Adrenal gland (tissue), 12 donors: ENCODE measurements around the gene COASY. TPM values are rescaled to one million over a fixed set of nuclear protein-coding genes. Genes with fewer than 3 reads are reported as not detected.

Experiments used
- DNase-seq, 7 donors: peaks; one replicate each; pipeline ENCODE4 v3.0.0-alpha.2; 2019 to 2020
- H3K27ac ChIP-seq, 5 donors: fragments of 200-600 bp; sonication (generic) in 4 of 5; 1 replicate in 3 of 5; 2 replicates in 2 of 5; pipeline versions ENCODE4 v1.5.1 to v1.8.0; 2016 to 2020; ENCODE audit warnings: mild to moderate bottlenecking in 1 of 5
- H3K27me3 ChIP-seq: fragments of 200-600 bp; 2 replicates; pipeline ENCODE4 v1.8.0; 2021
- H3K36me3 ChIP-seq, 2 donors: fragments of 200-600 bp; replicated peaks in 1 of 2; 1 replicate in 1 of 2; 2 replicates in 1 of 2; pipeline versions ENCODE4 v1.5.1 to v1.8.0; 2018 to 2022
- H3K4me1 ChIP-seq, 2 donors: fragments of 200-600 bp; replicated peaks in 1 of 2; 1 replicate in 1 of 2; 2 replicates in 1 of 2; pipeline versions ENCODE4 v1.5.1 to v1.8.0; 2018 to 2021
- H3K4me3 ChIP-seq, 4 donors: fragments of 200-600 bp; sonication (generic) in 3 of 4; one replicate each; pipeline ENCODE4 v1.5.1; 2016 to 2018
- H3K9me3 ChIP-seq, 3 donors: fragments of 200-600 bp; sonication (generic) in 1 of 3; replicated peaks in 1 of 3; 1 replicate in 2 of 3; 2 replicates in 1 of 3; pipeline versions ENCODE4 v1.5.1 to v1.8.0; 2016 to 2021
- CTCF ChIP-seq, 6 experiments: fragments of 450-650 bp in 4 of 6; fragments of 200-600 bp in 2 of 6; sonication (generic) in 1 of 6; IDR thresholded peaks; 1 replicate in 5 of 6; 2 replicates in 1 of 6; pipeline versions ENCODE4 v1.5.1 to v1.8.0; 2016 to 2021; ENCODE audit warnings: antibody characterized with exemption in 6 of 6, mild to moderate bottlenecking in 2 of 6, moderate library complexity in 1 of 6
- POLR2A ChIP-seq, 2 donors: fragments of 450-650 bp; IDR thresholded peaks; one replicate each; pipeline ENCODE4 v1.6.1; 2017; ENCODE audit warnings: antibody characterized with exemption in 2 of 2, mild to moderate bottlenecking in 2 of 2, moderate library complexity in 1 of 2
- WGBS, 4 donors: extraction: QIAGEN DNeasy Blood & Tissue Kit in 2 of 4; methylation state at CpG; one replicate each; pipeline versions ENCODE4 v1.1.5 to v1.1.7; 2013 to 2017; 5-methylcytosine and 5-hydroxymethylcytosine counted together
- intact Hi-C, 2 donors: fragments of 100-400 bp; cut with DNase I; formaldehyde crosslinking; loops; one replicate each; pipeline versions ENCODE4 v1.14.1 to v1.15.0; 2022 to 2023
- polyA plus RNA-seq, 3 donors: library from polyadenylated mRNA; stranded (reverse); fragments of 200-250 nt in 2 of 3; fragments of 350-450 nt in 1 of 3; fragmentation: Illumina TruSeq in 1 of 3; extraction: RNeasy Lipid Tissue Mini Kit (QIAGEN cat#74804) in 1 of 3; gene quantifications; one replicate each; pipeline ENCODE4 v1.2.3, GENCODE V29; 2013 to 2014
- total RNA-seq, 9 donors: library from RNA; depleted of rRNA in 4 of 9; stranded (reverse); fragments of >200 nt in 4 of 9; fragments of 120-200 nt in 1 of 9; fragmentation: NEBNext Ultra II Directional in 1 of 9; extraction: Animal tissue kit (Norgen Biotek cat#: 25700) in 1 of 9; gene quantifications; one replicate each; pipeline versions ENCODE4 v1.1.0 to v1.2.4, GENCODE V29; 2013 to 2023
- donor health status: healthy with polysubstance abuse.
- donor health status: Bipolar disorder and iron deficiency.
- donor health status: DM: yes; HTN: yes; CAD: no.
- donor health status: DM: no; HTN: no; CAD: no.
- donor health status: DM: no; HTN: no; CAD: no.
- donor health status: DM: yes; HTN: yes; CAD: no.

The COASY gene
- total and polyA plus RNA-seq, 12 donors = 46.8 to 192 (median 91.8) TPM

- intact Hi-C loops = loop anchor here in 1 of 2 donors (10.0 kb wide), 1 partner anchor 89 kb away; the partner anchor contains the start of gene PLEKHH3
- no peak for TF ChIP-seq CTCF (IDR thresholded peaks at IDR 0.05)
- DNase-seq = peak in 3 of 7 donors; percentile 32 to 52 (median 48)
- Histone ChIP-seq H3K9me3 (no peaks in the 10 kb centered on the region), H3K27me3 (no peaks in the 10 kb centered on the region), H3K4me1 (no peaks in the 10 kb centered on the region), H3K27ac (peak overlapping the region in 2 of 5 donors; percentile 28 to 67), H3K4me3 (no peak overlapping the region), H3K36me3 (peaks cover 0 to 98% of the 10 kb centered on the region in 2 donors)
- WGBS, 4 donors = 5 to 33% (median 19%) methylated on average over 1 of the region's 1 CpG
These were observed 23.4 kb downstream of the COASY start for GRCh38 chr17:42585353-42585752.

DNA sequence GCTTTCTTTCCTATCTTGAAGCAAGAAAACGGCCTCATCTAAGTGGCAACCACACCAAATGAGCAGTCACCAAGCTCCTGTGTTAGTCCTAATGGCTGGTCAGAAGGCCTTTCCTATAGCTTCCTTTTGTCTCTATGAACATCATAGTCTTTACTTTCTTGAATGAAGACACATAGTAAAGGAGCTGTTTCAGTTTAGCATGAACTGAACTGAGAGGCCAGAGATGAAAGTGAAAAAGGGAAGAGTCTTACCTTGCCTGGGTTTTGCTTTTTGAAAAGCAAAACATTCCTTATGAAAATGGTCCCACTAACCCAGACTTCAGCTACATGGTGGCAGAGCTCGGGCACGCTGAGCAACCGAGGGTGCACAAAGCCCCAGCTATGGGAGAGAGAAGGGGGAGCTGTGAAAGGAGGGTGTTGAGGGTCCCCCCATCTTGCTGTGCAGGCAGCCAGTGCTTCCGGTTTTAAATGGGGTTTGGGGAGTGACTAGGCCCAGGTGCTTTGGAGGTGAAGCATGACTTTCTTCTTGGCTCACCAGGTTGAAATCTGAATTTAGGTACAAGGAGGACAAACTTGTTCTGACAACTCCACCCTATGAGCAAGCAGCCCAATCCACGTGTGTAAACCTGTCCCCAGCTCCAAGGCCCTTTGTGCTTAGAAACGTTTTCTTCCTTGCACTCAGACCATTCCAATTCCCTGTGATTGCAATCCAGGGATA lies 24.7 kb downstream of the COASY start:
- Histone ChIP-seq H3K4me1 (no peaks in the 10 kb centered on the region), H3K4me3 (no peak overlapping the region), H3K9me3 (no peaks in the 10 kb centered on the region), H3K27me3 (no peaks in the 10 kb centered on the region), H3K27ac (no peak overlapping the region), H3K36me3 (peaks cover 0 to 99% of the 10 kb centered on the region in 2 donors)
- DNase-seq = peak in 1 of 7 donors; percentile 18
- WGBS, 4 donors = 74 to 81% (median 78%) methylated on average over 7 of the region's 7 CpGs
- TF ChIP-seq CTCF (IDR thresholded peaks at IDR 0.05) = no peak
- no peak for TF ChIP-seq POLR2A (IDR thresholded peaks at IDR 0.05)
- intact Hi-C loops = loop anchor here in 1 of 2 donors (10.0 kb wide), 1 partner anchor 88 kb away; the partner anchor contains the start of gene PLEKHH3

DNA sequence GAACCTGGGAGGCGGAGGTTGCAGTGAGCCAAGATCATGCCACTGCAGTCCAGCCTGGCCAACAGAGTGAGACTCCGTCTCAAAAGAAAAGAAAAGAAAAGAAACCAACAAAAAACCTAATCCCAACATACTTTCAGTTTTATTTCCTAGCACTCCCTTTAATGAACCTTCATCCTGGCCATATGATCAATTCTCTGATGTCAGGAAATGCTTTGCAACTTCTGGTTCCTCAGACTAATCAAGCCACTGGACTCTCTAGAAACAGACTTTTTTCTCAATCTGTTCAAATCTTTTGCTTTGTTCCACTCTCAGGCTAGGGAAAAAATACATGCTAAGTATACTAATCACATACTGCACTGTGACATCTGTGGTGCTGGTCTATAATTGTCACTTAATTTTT lies 28.9 kb downstream of the COASY start:
- no peak for DNase-seq
- H3K9me3 ChIP-seq = no peaks in the 10 kb centered on the region
- TF ChIP-seq POLR2A (IDR thresholded peaks at IDR 0.05) (no peak), CTCF (IDR thresholded peaks at IDR 0.05) (no peak)
- no peaks in the 10 kb centered on the region for H3K27me3 ChIP-seq
- no peak overlapping the region for H3K4me3 ChIP-seq
- H3K4me1 ChIP-seq = no peaks in the 10 kb centered on the region
- 73 to 98% (median 93%) methylated on average over 2 of the region's 2 CpGs for WGBS, 4 donors
- intact Hi-C loops = no loop called here
- no peak overlapping the region for H3K27ac ChIP-seq
- H3K36me3 ChIP-seq = peaks cover 0 to 61% of the 10 kb centered on the region in 2 donors

GRCh38 chr17:42591411-42591810 lies 29.5 kb downstream of the COASY start:
- Histone ChIP-seq H3K4me3 (no peak overlapping the region), H3K27ac (no peak overlapping the region), H3K36me3 (peaks cover 0 to 55% of the 10 kb centered on the region in 2 donors), H3K27me3 (no peaks in the 10 kb centered on the region), H3K9me3 (no peaks in the 10 kb centered on the region), H3K4me1 (no peaks in the 10 kb centered on the region)
- 88 to 95% (median 93%) methylated on average over 9 of the region's 9 CpGs for WGBS, 4 donors
- TF ChIP-seq POLR2A (IDR thresholded peaks at IDR 0.05) (no peak), CTCF (IDR thresholded peaks at IDR 0.05) (no peak)
- intact Hi-C loops = no loop called here
- peak in 1 of 7 donors; percentile 29 for DNase-seq
